Psoas muscle (tissue), 8 donors: ENCODE data around the gene SP5. TPM values are rescaled to one million over a fixed set of nuclear protein-coding genes. Genes with fewer than 3 reads are reported as not detected.
"Not testable (repeated sequence)": the region's sequence is repeated elsewhere in the genome, so short reads cannot be mapped to it uniquely, and the experiment has no call there.

Source experiments
- ATAC-seq, 4 donors: fragments of 200-7000 bp; cut with Tn5 transposase; one replicate each; pipeline ENCODE4 v1.9.1; 2020; ENCODE audit warnings: moderate library complexity in 3 of 4, mild to moderate bottlenecking in 2 of 4
- DNase-seq, 2 donors: peaks; one replicate each; pipeline ENCODE4 v3.0.0-alpha.2; 2020
- H3K27ac ChIP-seq: fragments of 200-600 bp; one replicate; pipeline ENCODE4 v1.8.0; 2022
- H3K27me3 ChIP-seq, 3 donors: fragments of 200-600 bp in 1 of 3; one replicate each; pipeline versions ENCODE4 v1.6.1 to v1.8.0; 2013 to 2022; ENCODE audit warnings: low read length in 2 of 3, mild to moderate bottlenecking in 2 of 3, moderate library complexity in 1 of 3; ENCODE audit not compliant: insufficient read depth in 3 of 3
- H3K36me3 ChIP-seq, 2 donors: fragments of 200-600 bp in 1 of 2; one replicate each; pipeline versions ENCODE4 v1.6.1 to v1.8.0; 2013 to 2022; ENCODE audit warnings: low read depth in 1 of 2, mild to moderate bottlenecking in 1 of 2, moderate library complexity in 1 of 2; ENCODE audit not compliant: insufficient read depth in 1 of 2
- H3K4me1 ChIP-seq: fragments of 200-600 bp; one replicate; pipeline ENCODE4 v1.8.0; 2022
- H3K4me3 ChIP-seq: fragments of 200-600 bp; one replicate; pipeline ENCODE4 v1.8.0; 2022; ENCODE audit warnings: mild to moderate bottlenecking
- H3K9me3 ChIP-seq: fragments of 200-600 bp; one replicate; pipeline ENCODE4 v1.8.0; 2022
- CTCF ChIP-seq: fragments of 200-600 bp; IDR thresholded peaks from one replicate; pipeline ENCODE4 v1.8.0; 2022; ENCODE audit warnings: antibody characterized with exemption
- WGBS, 3 donors: extraction: QIAGEN DNeasy Blood & Tissue Kit; methylation state at CpG; one replicate each; pipeline versions ENCODE4 v1.1.6 to v1.1.7; 2013; 5-methylcytosine and 5-hydroxymethylcytosine counted together
- intact Hi-C, 2 donors: fragments of 100-400 bp; cut with DNase I; formaldehyde crosslinking; loops; one replicate each; pipeline versions ENCODE4 v1.11.0 to v1.14.2; 2022
- polyA plus RNA-seq, 3 donors: library from polyadenylated mRNA; stranded (reverse); fragments of 200-250 nt; gene quantifications; one replicate each; pipeline ENCODE4 v1.2.3, GENCODE V29; 2013
- total RNA-seq, 4 donors: library from RNA; stranded (reverse); fragmentation: NEBNext Ultra II Directional in 2 of 4; extraction: Animal tissue kit (Norgen Biotek cat#: 25700) in 2 of 4; gene quantifications; one replicate each; pipeline versions ENCODE4 v1.2.1 to v1.2.4, GENCODE V29; 2021 to 2023
- donor health status: healthy with polysubstance abuse.
- donor health status: DM: no; HTN: no; CAD: no; lungs with moderate emphysema.
- donor health status: Bipolar disorder and iron deficiency.
- donor health status: healthy.
- donor health status: DM: yes; HTN: yes; CAD: no.
- donor health status: DM: no; HTN: no; CAD: no.
- donor health status: DM: no; HTN: no; CAD: no.
- donor health status: DM: yes; HTN: yes; CAD: no.

The SP5 gene
- total and polyA plus RNA-seq, 7 donors, result 0.07 to 1.0 (median 0.12) TPM; not detected in 1

DNA sequence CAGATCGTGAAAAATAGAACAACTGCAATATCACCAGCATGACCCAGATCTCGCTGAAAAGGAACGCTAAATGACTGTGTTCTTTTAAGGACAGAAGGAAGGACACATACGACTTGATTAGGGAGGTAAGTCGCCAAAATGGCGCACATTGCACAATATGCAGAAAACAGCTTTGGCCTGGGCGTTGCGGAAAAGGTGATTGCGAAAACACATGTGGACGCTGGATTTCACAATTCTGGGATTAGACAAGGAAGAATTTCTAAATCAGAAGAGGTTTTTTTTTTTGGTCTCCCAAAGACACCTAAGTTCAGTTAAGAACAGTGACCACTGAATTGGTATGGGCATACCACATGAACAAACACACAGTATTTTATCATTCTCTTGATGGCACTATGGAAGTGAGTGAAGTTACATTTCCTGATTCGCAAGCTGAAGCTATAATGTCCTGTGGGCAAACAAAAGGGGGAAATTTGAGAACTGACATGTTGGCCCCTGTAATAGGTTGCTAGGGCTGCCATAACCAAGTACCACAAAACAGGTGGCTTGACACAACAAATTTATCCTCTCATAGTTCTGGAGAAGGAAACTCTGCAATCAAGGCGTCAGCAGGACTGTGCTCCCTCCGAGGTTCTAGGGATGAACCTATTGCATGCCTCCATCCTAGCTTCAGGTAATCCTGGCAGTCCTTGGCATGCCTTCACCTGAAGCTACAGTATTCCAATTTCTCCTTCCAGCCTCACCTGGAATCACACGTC, 29.3 kb downstream of the SP5 start:
- Histone ChIP-seq H3K4me3 (no peak overlapping the region), H3K27me3 (peaks cover 2 to 12% (median 4%) of the 10 kb centered on the region in 3 donors), H3K36me3 (no peaks in the 10 kb centered on the region), H3K9me3 (no peaks in the 10 kb centered on the region), H3K4me1 (no peaks in the 10 kb centered on the region), H3K27ac (no peak overlapping the region)
- DNase-seq (no peak), ATAC-seq (no peak)
- intact Hi-C loops, result loop anchor here in 1 of 2 donors (10.0 kb wide), 1 partner anchor 340 kb away; no protein-coding TSS in a partner anchor
- TF ChIP-seq CTCF, result no peak
- 83 to 89% (median 86%) methylated on average over 14 of the region's 14 CpGs for WGBS, 3 donors

GRCh38 chr2:170745305-170745704, 30.2 kb downstream of the SP5 start:
- ATAC-seq (no peak), DNase-seq (no peak)
- no peak overlapping the region for H3K4me3 ChIP-seq
- intact Hi-C loops, result loop anchor here in 1 of 2 donors (10.0 kb wide), 1 partner anchor 341 kb away; no protein-coding TSS in a partner anchor
- no peak for TF ChIP-seq CTCF
- H3K4me1 ChIP-seq, result no peaks in the 10 kb centered on the region
- no peaks in the 10 kb centered on the region for H3K36me3 ChIP-seq
- H3K27ac ChIP-seq, result no peak overlapping the region
- H3K27me3 ChIP-seq, result peaks cover 2 to 12% (median 4%) of the 10 kb centered on the region in 3 donors
- WGBS, 3 donors, result 60 to 77% (median 60%) methylated on average over 6 of the region's 6 CpGs
- no peaks in the 10 kb centered on the region for H3K9me3 ChIP-seq

DNA sequence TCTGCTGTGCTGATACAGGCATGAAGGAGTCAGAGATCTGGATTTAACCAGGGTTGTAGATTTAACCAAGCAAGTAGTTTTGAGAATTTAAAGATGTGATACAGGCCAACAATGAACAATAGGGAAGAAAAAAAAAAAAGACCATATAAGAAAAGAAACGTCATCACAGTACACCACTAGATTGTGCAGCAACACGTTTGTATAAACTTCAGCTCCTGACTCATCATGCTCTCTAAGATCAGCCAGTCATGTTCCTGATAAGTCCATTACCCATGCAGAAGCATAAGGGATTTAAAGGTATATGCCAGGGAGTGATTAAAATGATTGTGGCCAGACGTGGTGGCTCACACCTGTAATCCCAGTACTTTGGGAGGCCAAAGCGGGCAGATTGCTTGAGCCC, 32.8 kb downstream of the SP5 start:
- no peak for ATAC-seq
- H3K36me3 ChIP-seq, result no peaks in the 10 kb centered on the region

GRCh38 chr2:170751555-170751954, 36.4 kb downstream of the SP5 start:
- WGBS, 3 donors, result 94 to 96% (median 95%) methylated on average over 12 of the region's 12 CpGs
- H3K4me1 ChIP-seq, H3K36me3 ChIP-seq, intact Hi-C loops, H3K4me3 ChIP-seq, DNase-seq, H3K9me3 ChIP-seq, H3K27ac ChIP-seq, H3K27me3 ChIP-seq: not testable (repeated sequence)
- peak; percentile 57 to 79 (median 75) for ATAC-seq

More for the DNA sequence above, 32.8 kb downstream of the SP5 start:
- Histone ChIP-seq H3K27me3 (no peaks in the 10 kb centered on the region), H3K4me1 (no peaks in the 10 kb centered on the region), H3K27ac (no peak overlapping the region), H3K9me3 (no peaks in the 10 kb centered on the region), H3K4me3 (no peak overlapping the region)
- DNase-seq, result no peak
- no peak for TF ChIP-seq CTCF
- intact Hi-C loops, result loop anchor here in 1 of 2 donors (10.0 kb wide), 1 partner anchor 343 kb away; no protein-coding TSS in a partner anchor
- WGBS, 3 donors, result 58 to 73% (median 67%) methylated on average over 4 of the region's 4 CpGs

- H3K9me3 ChIP-seq, result no peaks in the 10 kb centered on the region
- H3K27me3 ChIP-seq, result no peaks in the 10 kb centered on the region
- H3K36me3 ChIP-seq, result no peaks in the 10 kb centered on the region
- no peaks in the 10 kb centered on the region for H3K4me1 ChIP-seq
- no peak for TF ChIP-seq CTCF
- no peak for DNase-seq
- H3K4me3 ChIP-seq, result no peak overlapping the region
- H3K27ac ChIP-seq, result no peak overlapping the region
- no peak for ATAC-seq
- intact Hi-C loops, result no loop called here
These were observed 46.4 kb downstream of the SP5 start for GRCh38 chr2:170761572-170761971.
